HCT116 (cell line): ENCODE measurements around the gene HOXC12. TPM values are rescaled to one million over a fixed set of nuclear protein-coding genes. Genes with fewer than 3 reads are reported as not detected.

Source experiments
- ATAC-seq: fragments of 200-7000 bp; cut with Tn5 transposase; 2 replicates; pipeline ENCODE4 v1.9.1; 2020; ENCODE audit warnings: mild to moderate bottlenecking, moderate library complexity
- BruUV-seq: library from RNA; stranded (reverse); fragments of 400-500 nt; replicated peaks from 2 replicates; lab custom pipeline; 2021; lab: Mats Ljungman, UMichigan
- CTCF ChIA-PET: fragments of 300-600 bp; sonication (Branson Sonifier 250); formaldehyde crosslinking; loops from one replicate; lab custom pipeline; 2021; ENCODE audit warnings: antibody characterized with exemption; lab: Charles Lee
- POLR2A ChIA-PET: fragments of 300-600, 350-600 bp; sonication (Branson Sonifier 250); formaldehyde crosslinking; loops from one replicate; lab custom pipeline; 2021; ENCODE audit warnings: antibody characterized with exemption; lab: Charles Lee
- RAD21 ChIA-PET, 2 experiments: fragments of 300-600 bp; sonication (Branson Sonifier 250); formaldehyde crosslinking; loops; one replicate each; lab custom pipeline; 2023; ENCODE audit warnings: low total read pairs in 2 of 2; ENCODE audit not compliant: uncharacterized antibody in 2 of 2, unreplicated experiment in 2 of 2, low non-redundant PET in 1 of 2; lab: Charles Lee
- DNase-seq: peaks from one replicate; pipeline ENCODE4 v3.0.0-alpha.2; 2010; ENCODE audit warnings: low read depth, low spot score
- H2AFZ ChIP-seq: fragments of 200-600 bp; shearing (Covaris generic), sonication (generic); 2 replicates; pipeline ENCODE4 v1.6.1; 2017; ENCODE audit warnings: low read depth, mixed run types, mixed read lengths, antibody characterized with exemption, low read length; ENCODE audit not compliant: poor library complexity, severe bottlenecking
- H3K27ac ChIP-seq: 2 replicates; pipeline ENCODE4 v1.5.1; 2012; ENCODE audit warnings: low read depth, low read length
- H3K27me3 ChIP-seq: fragments of 200-600 bp; sonication (generic); 2 replicates; pipeline ENCODE4 v1.6.1; 2016; ENCODE audit warnings: mixed run types, low read length, mixed read lengths; ENCODE audit not compliant: insufficient read depth
- H3K36me3 ChIP-seq, 2 experiments: fragments of 200-500 bp in 1 of 2; fragments of 200-600 bp in 1 of 2; sonication (Bioruptor generic) in 1 of 2; sonication (generic) in 1 of 2; 2 replicates each; pipeline versions ENCODE4 v1.5.1 to v1.6.1; 2014 to 2016; ENCODE audit warnings: low read length in 2 of 2, inconsistent platforms in 1 of 2, mixed read lengths in 1 of 2, mixed run types in 1 of 2; ENCODE audit not compliant: insufficient read depth in 2 of 2, control insufficient read depth in 1 of 2
- H3K4me1 ChIP-seq, 2 experiments: fragments of 200-600 bp in 1 of 2; sonication (generic) in 1 of 2; 2 replicates each; pipeline versions ENCODE4 v1.5.1 to v1.6.1; 2012 to 2017; ENCODE audit warnings: low read length in 2 of 2, inconsistent platforms in 1 of 2, mild to moderate bottlenecking in 1 of 2, mixed read lengths in 1 of 2, mixed run types in 1 of 2, moderate library complexity in 1 of 2; ENCODE audit not compliant: insufficient read depth in 2 of 2, control insufficient read depth in 1 of 2
- H3K4me2 ChIP-seq: fragments of 200-600 bp; sonication (generic); 2 replicates; pipeline ENCODE4 v1.6.1; 2017; ENCODE audit warnings: mixed run types, low read length, mixed read lengths
- H3K4me3 ChIP-seq, 2 experiments: fragments of 200-600 bp in 1 of 2; sonication (generic) in 1 of 2; replicated peaks in 1 of 2; 2 replicates each; pipeline ENCODE4 v1.5.1; 2011 to 2016; ENCODE audit warnings: low read length in 2 of 2, control low read depth in 1 of 2, low read depth in 1 of 2, mild to moderate bottlenecking in 1 of 2, mixed read lengths in 1 of 2, mixed run types in 1 of 2
- H3K79me2 ChIP-seq: fragments of 200-600 bp; sonication (generic); 2 replicates; pipeline ENCODE4 v1.6.1; 2017; ENCODE audit warnings: mild to moderate bottlenecking, mixed run types, low read length, moderate library complexity, mixed read lengths; ENCODE audit not compliant: insufficient read depth
- H3K9ac ChIP-seq: fragments of 200-600 bp; sonication (generic); 2 replicates; pipeline ENCODE4 v1.6.1; 2016; ENCODE audit warnings: low read length, mixed read lengths
- H3K9me2 ChIP-seq: fragments of 200-600 bp; sonication (generic), shearing (Covaris generic); 2 replicates; pipeline ENCODE4 v1.6.1; 2017; ENCODE audit warnings: mixed run types, mild to moderate bottlenecking, moderate library complexity; ENCODE audit not compliant: insufficient read depth
- H3K9me3 ChIP-seq, 2 experiments: fragments of 200-500 bp in 1 of 2; fragments of 200-600 bp in 1 of 2; sonication (Bioruptor generic) in 1 of 2; sonication (generic) in 1 of 2; 2 replicates each; pipeline ENCODE4 v1.6.1; 2014 to 2017; ENCODE audit warnings: low read length in 2 of 2, mixed read lengths in 2 of 2, inconsistent platforms in 1 of 2, low read depth in 1 of 2, mild to moderate bottlenecking in 1 of 2, mixed run types in 1 of 2, moderate library complexity in 1 of 2; ENCODE audit not compliant: control insufficient read depth in 1 of 2, insufficient read depth in 1 of 2
- H4K20me1 ChIP-seq: fragments of 200-600 bp; sonication (generic), shearing (Covaris generic); 2 replicates; pipeline ENCODE4 v1.6.1; 2017; ENCODE audit warnings: mixed run types, mild to moderate bottlenecking, moderate library complexity; ENCODE audit not compliant: insufficient read depth
- CBX3 ChIP-seq: IDR thresholded peaks from 2 replicates; pipeline ENCODE4 v1.6.1; 2012; ENCODE audit warnings: low read depth
- CEBPB ChIP-seq: IDR thresholded peaks from 2 replicates; pipeline ENCODE4 v1.6.1; 2012; ENCODE audit warnings: low read depth
- EGR1 ChIP-seq: IDR thresholded peaks from 2 replicates; pipeline ENCODE4 v1.6.1; 2012; ENCODE audit warnings: low read depth
- ELF1 ChIP-seq: IDR thresholded peaks from 2 replicates; pipeline ENCODE4 v1.6.1; 2012; ENCODE audit warnings: low read depth, borderline replicate concordance
- EZH2 ChIP-seq: fragments of 200-600 bp; sonication (generic); IDR thresholded peaks from 2 replicates; pipeline ENCODE4 v1.6.1; 2017; ENCODE audit warnings: antibody characterized with exemption, mixed run types
- FOSL1 ChIP-seq: IDR thresholded peaks from 2 replicates; pipeline ENCODE4 v1.6.1; 2012; ENCODE audit warnings: low read depth
- JUND ChIP-seq: IDR thresholded peaks from 2 replicates; pipeline ENCODE4 v1.6.1; 2012
- POLR2A ChIP-seq: IDR thresholded peaks from 2 replicates; pipeline ENCODE4 v1.7.0; 2011; ENCODE audit warnings: borderline replicate concordance; ENCODE audit not compliant: insufficient read depth, insufficient read length; ENCODE audit errors: extremely low read depth
- POLR2AphosphoS5 ChIP-seq: IDR thresholded peaks from 2 replicates; pipeline ENCODE4 v1.6.1; 2011; ENCODE audit warnings: mild to moderate bottlenecking, low read depth, low read length, moderate library complexity
- RAD21 ChIP-seq: IDR thresholded peaks from 2 replicates; pipeline ENCODE4 v1.6.1; 2012; ENCODE audit warnings: low read depth, mild to moderate bottlenecking
- SP1 ChIP-seq: IDR thresholded peaks from 2 replicates; pipeline ENCODE4 v1.6.1; 2012; ENCODE audit warnings: low read depth
- SRF ChIP-seq: IDR thresholded peaks from 2 replicates; pipeline ENCODE4 v1.6.1; 2012; ENCODE audit warnings: low read depth
- TCF7L2 ChIP-seq: IDR thresholded peaks from 2 replicates; pipeline ENCODE4 v1.7.0; 2011; ENCODE audit warnings: borderline replicate concordance, inconsistent platforms; ENCODE audit not compliant: insufficient read depth, insufficient read length; ENCODE audit errors: extremely low read depth
- YY1 ChIP-seq: IDR thresholded peaks from 2 replicates; pipeline ENCODE4 v1.6.1; 2011; ENCODE audit warnings: low read length, low read depth, moderate library complexity, mild to moderate bottlenecking; ENCODE audit not compliant: insufficient replicate concordance; ENCODE audit errors: extremely low read depth
- ZFX ChIP-seq: fragments of 450-650 bp; IDR thresholded peaks from 2 replicates; pipeline ENCODE4 v1.6.1; 2017
- ZNF274 ChIP-seq: fragments of 200-500 bp; sonication (Bioruptor generic); IDR thresholded peaks from 2 replicates; pipeline ENCODE4 v1.6.1; 2014; ENCODE audit warnings: mild to moderate bottlenecking, low read depth, low read length, inconsistent platforms
- intact Hi-C: fragments of 100-400 bp; cut with micrococcal nuclease; formaldehyde crosslinking; loops from 2 replicates; pipeline ENCODE4 v1.10.0; 2022
- total RNA-seq: library from RNA; stranded (reverse); gene quantifications from one replicate; pipeline ENCODE4 v1.2.1, GENCODE V29; 2021; ENCODE audit not compliant: unreplicated experiment
- TF ChIP-seq, protein P1 (sequence below): IDR thresholded peaks from 2 replicates; pipeline ENCODE4 v1.6.1; 2011; ENCODE audit warnings: mild to moderate bottlenecking, low read length, moderate library complexity; ENCODE audit not compliant: insufficient replicate concordance; ENCODE audit errors: extremely low read depth
- TF ChIP-seq, protein P2 (sequence below): IDR thresholded peaks from 2 replicates; pipeline ENCODE4 v1.6.1; 2012
- TF ChIP-seq, protein P3 (sequence below), 3 experiments: fragments of 200-600 bp in 1 of 3; sonication (generic) in 1 of 3; IDR thresholded peaks in 2 of 3; conservative IDR thresholded peaks in 1 of 3; 2 replicates each; pipeline ENCODE4 v1.5.1; 2012 to 2017; ENCODE audit warnings: low read depth in 2 of 3, low read length in 2 of 3, antibody characterized with exemption in 1 of 3, borderline replicate concordance in 1 of 3, control low read depth in 1 of 3, mild to moderate bottlenecking in 1 of 3, mixed read lengths in 1 of 3, mixed run types in 1 of 3, moderate library complexity in 1 of 3; ENCODE audit not compliant: insufficient read depth in 1 of 3

HOXC12 gene
- total RNA-seq, 1 experiment from 2014 or later = not detected

GRCh38 chr12:53972722-53973235 lies 18.1 kb downstream of the HOXC12 start, which contains the start of gene HOXC11:
TSS of gene HOXC11 (plus strand) at chr12:53973126. CDS start at chr12:53973242, 116 bp downstream.
- no peak for ATAC-seq
- peak within 1 kb of the TSS; percentile 16 for H2AFZ ChIP-seq
- intact Hi-C loops = no loop called here

More at GRCh38 chr12:53972722-53973235, 18.1 kb downstream of the HOXC12 start, which contains the start of gene HOXC11:
- Histone ChIP-seq H3K27me3 (peaks cover 4% of the 10 kb centered on the region; the same call in 1 of the 2 replicates), H3K9me3 (no peaks in the 10 kb centered on the region), H3K4me2 (peak within 1 kb of the TSS; percentile 76), H3K4me1 (peaks cover 0 to 14% of the 10 kb centered on the region in 2 experiments; a peak in 2 of 4 replicates), H3K4me3 (peak within 1 kb of the TSS; percentile 46 to 59), H3K79me2 (no peaks in the 10 kb centered on the region), H3K27ac (no peak within 1 kb of the TSS), H3K9me2 (no peaks in the 10 kb centered on the region), H3K9ac (peak within 1 kb of the TSS; percentile 63), H4K20me1 (no peaks in the 10 kb centered on the region), H3K36me3 (no peaks in the 10 kb centered on the region)
- no TSS peak for BruUV-seq
- POLR2A ChIA-PET = no interaction called here
- RAD21 ChIA-PET = no interaction called here
- CTCF ChIA-PET = no interaction called here
- TF ChIP-seq YY1 (no peak), RAD21 (no peak), POLR2AphosphoS5 (no peak), POLR2A (no peak), ZFX (no peak), CEBPB (no peak), ELF1 (no peak), JUND (no peak), SP1 (no peak), ZNF274 (no peak), EGR1 (no peak), EZH2 (no peak), FOSL1 (no peak), SRF (no peak), TCF7L2 (no peak), CBX3 (no peak)
- TF ChIP-seq, protein P1, sequence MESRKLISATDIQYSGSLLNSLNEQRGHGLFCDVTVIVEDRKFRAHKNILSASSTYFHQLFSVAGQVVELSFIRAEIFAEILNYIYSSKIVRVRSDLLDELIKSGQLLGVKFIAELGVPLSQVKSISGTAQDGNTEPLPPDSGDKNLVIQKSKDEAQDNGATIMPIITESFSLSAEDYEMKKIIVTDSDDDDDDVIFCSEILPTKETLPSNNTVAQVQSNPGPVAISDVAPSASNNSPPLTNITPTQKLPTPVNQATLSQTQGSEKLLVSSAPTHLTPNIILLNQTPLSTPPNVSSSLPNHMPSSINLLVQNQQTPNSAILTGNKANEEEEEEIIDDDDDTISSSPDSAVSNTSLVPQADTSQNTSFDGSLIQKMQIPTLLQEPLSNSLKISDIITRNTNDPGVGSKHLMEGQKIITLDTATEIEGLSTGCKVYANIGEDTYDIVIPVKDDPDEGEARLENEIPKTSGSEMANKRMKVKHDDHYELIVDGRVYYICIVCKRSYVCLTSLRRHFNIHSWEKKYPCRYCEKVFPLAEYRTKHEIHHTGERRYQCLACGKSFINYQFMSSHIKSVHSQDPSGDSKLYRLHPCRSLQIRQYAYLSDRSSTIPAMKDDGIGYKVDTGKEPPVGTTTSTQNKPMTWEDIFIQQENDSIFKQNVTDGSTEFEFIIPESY = no peak
- TF ChIP-seq, protein P2, sequence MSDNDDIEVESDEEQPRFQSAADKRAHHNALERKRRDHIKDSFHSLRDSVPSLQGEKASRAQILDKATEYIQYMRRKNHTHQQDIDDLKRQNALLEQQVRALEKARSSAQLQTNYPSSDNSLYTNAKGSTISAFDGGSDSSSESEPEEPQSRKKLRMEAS = no peak
- TF ChIP-seq, protein P3, sequence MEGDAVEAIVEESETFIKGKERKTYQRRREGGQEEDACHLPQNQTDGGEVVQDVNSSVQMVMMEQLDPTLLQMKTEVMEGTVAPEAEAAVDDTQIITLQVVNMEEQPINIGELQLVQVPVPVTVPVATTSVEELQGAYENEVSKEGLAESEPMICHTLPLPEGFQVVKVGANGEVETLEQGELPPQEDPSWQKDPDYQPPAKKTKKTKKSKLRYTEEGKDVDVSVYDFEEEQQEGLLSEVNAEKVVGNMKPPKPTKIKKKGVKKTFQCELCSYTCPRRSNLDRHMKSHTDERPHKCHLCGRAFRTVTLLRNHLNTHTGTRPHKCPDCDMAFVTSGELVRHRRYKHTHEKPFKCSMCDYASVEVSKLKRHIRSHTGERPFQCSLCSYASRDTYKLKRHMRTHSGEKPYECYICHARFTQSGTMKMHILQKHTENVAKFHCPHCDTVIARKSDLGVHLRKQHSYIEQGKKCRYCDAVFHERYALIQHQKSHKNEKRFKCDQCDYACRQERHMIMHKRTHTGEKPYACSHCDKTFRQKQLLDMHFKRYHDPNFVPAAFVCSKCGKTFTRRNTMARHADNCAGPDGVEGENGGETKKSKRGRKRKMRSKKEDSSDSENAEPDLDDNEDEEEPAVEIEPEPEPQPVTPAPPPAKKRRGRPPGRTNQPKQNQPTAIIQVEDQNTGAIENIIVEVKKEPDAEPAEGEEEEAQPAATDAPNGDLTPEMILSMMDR (IDR thresholded peaks at IDR 0.05 in 2 of 3, conservative IDR thresholded peaks at IDR 0.05 in 1 of 3; ENCODE audit: borderline replicate concordance in 1 of 3, insufficient read depth in 1 of 3, low read depth in 2 of 3, low read length in 2 of 3) = no peak
- no peak for DNase-seq
